Kidney tubule cell (primary cell): Measurements from ENCODE around the gene KLF1.
A peak's percentile ranks its signal among the peaks of the same experiment; 100 is the strongest.
"Not testable (repeated sequence)": the region's sequence is repeated elsewhere in the genome, so short reads cannot be mapped to it uniquely, and the experiment has no call there.

Experiments
- DNase-seq: peaks from one replicate; pipeline ENCODE4 v3.0.0-alpha.2; 2018; ENCODE audit warnings: low spot score

The KLF1 gene

GRCh38 chr19:12867120-12868099 lies 19.6 kb downstream of the KLF1 start:
- peak; percentile 61 for DNase-seq

GRCh38 chr19:12866416-12867119 lies 20.4 kb downstream of the KLF1 start:
- no peak for DNase-seq

GRCh38 chr19:12865746-12866415 lies 21.1 kb downstream of the KLF1 start:
- DNase-seq, result no peak

GRCh38 chr19:12864721-12865715 lies 22.0 kb downstream of the KLF1 start:
- DNase-seq, result no peak

DNA sequence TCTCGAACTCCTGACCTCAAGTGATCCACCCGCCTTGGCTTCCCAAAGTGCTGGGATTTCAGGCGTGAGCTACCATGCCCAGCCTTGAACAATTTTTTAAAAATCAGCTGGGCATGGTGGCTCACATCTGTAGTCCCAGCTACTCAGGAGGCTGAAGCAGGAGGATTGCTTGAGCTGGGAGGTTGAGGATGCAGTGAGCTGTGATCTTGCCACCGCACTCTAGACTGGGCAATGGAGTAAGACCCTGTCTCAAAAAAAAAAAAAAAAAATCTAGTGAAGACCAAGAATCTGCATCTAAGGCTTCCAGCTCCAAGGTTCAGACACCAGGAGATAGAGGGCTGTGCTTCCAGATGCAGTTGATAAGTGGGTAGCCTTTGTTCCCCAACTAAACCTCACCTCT lies 22.9 kb downstream of the KLF1 start:
- no peak for DNase-seq

DNA sequence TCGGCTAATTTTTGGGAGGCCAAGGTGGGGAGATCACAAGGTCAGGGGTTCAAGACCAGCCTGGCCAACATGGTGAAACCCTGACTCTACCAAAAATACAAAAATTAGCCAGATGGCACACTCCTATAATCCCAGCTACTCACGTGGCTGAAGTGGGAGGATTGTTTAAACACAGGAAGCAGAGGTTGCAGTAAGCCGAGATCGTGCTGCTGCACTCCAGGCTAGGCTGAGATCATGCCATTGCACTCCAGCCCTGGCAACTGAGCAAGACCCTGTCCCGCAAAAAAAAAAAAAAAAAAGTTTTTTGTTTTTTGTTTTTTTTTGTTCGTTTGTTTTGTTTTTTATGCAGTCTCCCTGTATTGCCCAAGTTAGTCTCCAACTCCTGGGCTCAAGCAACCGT lies 27.5 kb downstream of the KLF1 start:
- no peak for DNase-seq

GRCh38 chr19:12858041-12858928 lies 28.7 kb downstream of the KLF1 start:
- no peak for DNase-seq

- no peak for DNase-seq
Observed at GRCh38 chr19:12856653-12857052, 30.3 kb downstream of the KLF1 start.

- DNase-seq, result peak; percentile 88
Observed at GRCh38 chr19:12847159-12848139, 39.6 kb downstream of the KLF1 start.

GRCh38 chr19:12846613-12847012 lies 40.4 kb downstream of the KLF1 start:
- not testable (repeated sequence) for DNase-seq

- no peak for DNase-seq
Observed at GRCh38 chr19:12843999-12844732, 42.8 kb downstream of the KLF1 start.

- DNase-seq, result no peak
Observed at GRCh38 chr19:12843328-12843727, 43.7 kb downstream of the KLF1 start.

- DNase-seq, result no peak
Observed at GRCh38 chr19:12842511-12842910, 44.5 kb downstream of the KLF1 start.

GRCh38 chr19:12841094-12841493 lies 45.9 kb downstream of the KLF1 start:
- DNase-seq, result peak; percentile 20

- DNase-seq, result peak; percentile 85
Observed at GRCh38 chr19:12840091-12841079, 46.6 kb downstream of the KLF1 start.

GRCh38 chr19:12838886-12839756 lies 47.9 kb downstream of the KLF1 start:
- no peak for DNase-seq
